GM21717 (cell line): ENCODE measurements around the gene TMEM229B.
"Not testable (repeated sequence)": the region's sequence is repeated elsewhere in the genome, so short reads cannot be mapped to it uniquely, and the experiment has no call there.

Experiments used
- ATAC-seq: cut with Tn5 transposase; IDR thresholded peaks from one replicate; pipeline ENCODE4 v1.9.1; 2021; ENCODE audit warnings: mild to moderate bottlenecking, moderate library complexity; ENCODE audit not compliant: unreplicated experiment

The TMEM229B gene

GRCh38 chr14:67459336-67459735, 29.2 kb downstream of the TMEM229B start:
- ATAC-seq: no peak

- no peak for ATAC-seq
These were observed 30.7 kb downstream of the TMEM229B start for GRCh38 chr14:67457782-67458181.

- no peak for ATAC-seq
These were observed 31.8 kb downstream of the TMEM229B start for GRCh38 chr14:67456732-67457131.

- no peak for ATAC-seq
These were observed 34.8 kb downstream of the TMEM229B start for GRCh38 chr14:67453575-67454300.

- not testable (repeated sequence) for ATAC-seq
These were observed 36.9 kb downstream of the TMEM229B start for GRCh38 chr14:67451667-67452066.

GRCh38 chr14:67449096-67449495, 39.4 kb downstream of the TMEM229B start:
- no peak for ATAC-seq

- no peak for ATAC-seq
These were observed 41.5 kb downstream of the TMEM229B start for GRCh38 chr14:67447033-67447381.

- no peak for ATAC-seq
These were observed 42.0 kb downstream of the TMEM229B start for GRCh38 chr14:67446371-67447032.

GRCh38 chr14:67444395-67444794, 44.1 kb downstream of the TMEM229B start:
- ATAC-seq: no peak

- no peak for ATAC-seq
These were observed 46.2 kb downstream of the TMEM229B start for GRCh38 chr14:67442139-67442906.

- ATAC-seq: no peak
These were observed 46.8 kb downstream of the TMEM229B start for GRCh38 chr14:67441672-67442071.

- ATAC-seq: no peak
These were observed 47.3 kb downstream of the TMEM229B start for GRCh38 chr14:67441256-67441655.

GRCh38 chr14:67440513-67440912, 48.0 kb downstream of the TMEM229B start:
- ATAC-seq: no peak

- no peak for ATAC-seq
These were observed 49.6 kb downstream of the TMEM229B start for GRCh38 chr14:67438969-67439368.

GRCh38 chr14:67436006-67436866, 52.3 kb downstream of the TMEM229B start:
- no peak for ATAC-seq

- ATAC-seq: no peak
These were observed 52.9 kb downstream of the TMEM229B start for GRCh38 chr14:67435603-67436002.

GRCh38 chr14:67432050-67432564, 56.4 kb downstream of the TMEM229B start:
- ATAC-seq: no peak

- ATAC-seq: no peak
These were observed 58.9 kb downstream of the TMEM229B start for GRCh38 chr14:67429510-67430205.

- no peak for ATAC-seq
These were observed 60.0 kb downstream of the TMEM229B start for GRCh38 chr14:67428501-67429031.
